Measurements from ENCODE around the gene CAMSAP3.

CAMSAP3 gene

DNA sequence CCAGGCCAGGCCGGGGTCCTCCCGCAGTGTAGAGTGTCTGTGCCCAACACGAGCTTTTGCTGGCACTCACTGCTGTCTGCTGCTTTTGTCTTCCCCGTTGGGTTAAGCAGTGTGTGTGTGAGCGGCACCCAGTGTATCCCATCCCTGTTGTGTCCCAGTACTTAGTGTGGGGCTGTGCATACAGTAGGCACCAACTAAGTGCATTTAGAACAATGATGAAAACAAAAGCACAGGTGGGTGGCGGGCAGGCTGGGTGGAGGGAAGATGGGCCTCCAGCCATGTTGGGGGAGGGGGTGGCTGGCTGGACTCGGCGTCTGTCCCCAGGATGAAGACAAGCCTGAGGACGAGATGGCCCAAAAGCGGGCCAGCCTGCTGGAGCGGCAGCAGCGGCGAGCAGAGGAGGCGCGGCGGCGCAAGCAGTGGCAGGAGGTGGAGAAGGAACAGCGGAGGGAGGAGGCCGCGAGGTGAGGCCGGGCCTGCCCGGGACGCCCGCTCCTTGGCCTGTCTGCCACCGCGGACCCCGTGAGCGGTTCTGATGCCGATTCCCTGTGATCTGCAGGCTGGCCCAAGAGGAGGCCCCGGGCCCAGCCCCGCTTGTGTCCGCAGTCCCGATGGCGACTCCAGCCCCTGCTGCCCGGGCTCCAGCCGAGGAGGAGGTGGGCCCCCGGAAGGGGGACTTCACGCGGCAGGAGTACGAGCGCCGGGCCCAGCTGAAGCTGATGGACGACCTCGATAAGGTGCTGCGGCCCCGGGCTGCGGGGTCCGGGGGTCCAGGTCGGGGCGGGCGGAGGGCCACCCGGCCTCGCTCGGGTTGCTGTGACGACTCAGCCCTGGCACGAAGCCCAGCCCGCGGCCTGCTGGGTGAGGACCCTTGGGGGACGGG, 19.4 kb downstream of the CAMSAP3 start:
- no peak overlapping the region for H3K4me2 ChIP-seq (ENCODE audit: low read length)
- no peak overlapping the region for H3K9ac ChIP-seq (ENCODE audit: low read length)
- no peak overlapping the region for H3K4me3 ChIP-seq (ENCODE audit: low read length)
- no peaks in the 10 kb centered on the region for H3K79me2 ChIP-seq (ENCODE audit: low read length)
- no peak overlapping the region for H2AFZ ChIP-seq (ENCODE audit: low read depth, low read length)
- H3K9me3 ChIP-seq (ENCODE audit: insufficient read depth, low read length) = no peaks in the 10 kb centered on the region
- TF ChIP-seq, protein P1, sequence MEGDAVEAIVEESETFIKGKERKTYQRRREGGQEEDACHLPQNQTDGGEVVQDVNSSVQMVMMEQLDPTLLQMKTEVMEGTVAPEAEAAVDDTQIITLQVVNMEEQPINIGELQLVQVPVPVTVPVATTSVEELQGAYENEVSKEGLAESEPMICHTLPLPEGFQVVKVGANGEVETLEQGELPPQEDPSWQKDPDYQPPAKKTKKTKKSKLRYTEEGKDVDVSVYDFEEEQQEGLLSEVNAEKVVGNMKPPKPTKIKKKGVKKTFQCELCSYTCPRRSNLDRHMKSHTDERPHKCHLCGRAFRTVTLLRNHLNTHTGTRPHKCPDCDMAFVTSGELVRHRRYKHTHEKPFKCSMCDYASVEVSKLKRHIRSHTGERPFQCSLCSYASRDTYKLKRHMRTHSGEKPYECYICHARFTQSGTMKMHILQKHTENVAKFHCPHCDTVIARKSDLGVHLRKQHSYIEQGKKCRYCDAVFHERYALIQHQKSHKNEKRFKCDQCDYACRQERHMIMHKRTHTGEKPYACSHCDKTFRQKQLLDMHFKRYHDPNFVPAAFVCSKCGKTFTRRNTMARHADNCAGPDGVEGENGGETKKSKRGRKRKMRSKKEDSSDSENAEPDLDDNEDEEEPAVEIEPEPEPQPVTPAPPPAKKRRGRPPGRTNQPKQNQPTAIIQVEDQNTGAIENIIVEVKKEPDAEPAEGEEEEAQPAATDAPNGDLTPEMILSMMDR (IDR thresholded peaks at IDR 0.05; ENCODE audit: low read depth, low read length) = no peak
- no peak for TF ChIP-seq EZH2phosphoT487 (IDR thresholded peaks at IDR 0.05; ENCODE audit: low read depth)
- H3K36me3 ChIP-seq (replicated peaks; ENCODE audit: low read depth, low read length) = peaks cover 8% of the 10 kb centered on the region
- H4K20me1 ChIP-seq (ENCODE audit: insufficient read depth, low read length) = no peaks in the 10 kb centered on the region
- H3K27ac ChIP-seq (ENCODE audit: low read length) = no peak overlapping the region
- no peaks in the 10 kb centered on the region for H3K27me3 ChIP-seq (ENCODE audit: low read depth, low read length)
- no peaks in the 10 kb centered on the region for H3K4me1 ChIP-seq (ENCODE audit: low read length)

DNA sequence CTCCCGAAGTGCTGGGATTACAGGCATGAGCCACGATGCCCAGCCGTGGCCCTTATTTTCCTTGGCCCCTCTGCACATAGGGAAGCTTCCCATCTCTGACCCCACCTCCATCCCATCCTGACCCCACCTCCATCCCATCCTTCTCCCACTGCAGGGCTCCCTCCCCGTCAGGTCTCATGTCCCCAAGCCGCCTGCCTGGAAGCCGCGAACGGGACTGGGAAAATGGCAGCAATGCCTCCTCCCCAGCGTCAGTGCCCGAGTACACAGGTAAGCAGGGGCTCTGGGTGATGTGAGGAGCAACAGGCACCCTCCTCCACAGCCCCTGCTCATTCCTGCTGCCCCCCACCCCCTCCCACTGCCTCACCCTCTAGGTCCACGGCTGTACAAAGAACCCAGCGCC, 21.5 kb downstream of the CAMSAP3 start:
- no peak overlapping the region for H2AFZ ChIP-seq (ENCODE audit: low read depth, low read length)
- H3K4me3 ChIP-seq (ENCODE audit: low read length) = no peak overlapping the region
- no peaks in the 10 kb centered on the region for H3K27me3 ChIP-seq (ENCODE audit: low read depth, low read length)
- no peak overlapping the region for H3K27ac ChIP-seq (ENCODE audit: low read length)
- peaks cover 16% of the 10 kb centered on the region for H3K36me3 ChIP-seq (replicated peaks; ENCODE audit: low read depth, low read length)
- no peak overlapping the region for H3K9ac ChIP-seq (ENCODE audit: low read length)
- no peaks in the 10 kb centered on the region for H4K20me1 ChIP-seq (ENCODE audit: insufficient read depth, low read length)
- H3K9me3 ChIP-seq (ENCODE audit: insufficient read depth, low read length) = no peaks in the 10 kb centered on the region
- no peaks in the 10 kb centered on the region for H3K79me2 ChIP-seq (ENCODE audit: low read length)
- TF ChIP-seq, protein P1 (IDR thresholded peaks at IDR 0.05; ENCODE audit: low read depth, low read length) = no peak
- TF ChIP-seq EZH2phosphoT487 (IDR thresholded peaks at IDR 0.05; ENCODE audit: low read depth) = no peak
- H3K4me2 ChIP-seq (ENCODE audit: low read length) = no peak overlapping the region
- no peaks in the 10 kb centered on the region for H3K4me1 ChIP-seq (ENCODE audit: low read length)

DNA sequence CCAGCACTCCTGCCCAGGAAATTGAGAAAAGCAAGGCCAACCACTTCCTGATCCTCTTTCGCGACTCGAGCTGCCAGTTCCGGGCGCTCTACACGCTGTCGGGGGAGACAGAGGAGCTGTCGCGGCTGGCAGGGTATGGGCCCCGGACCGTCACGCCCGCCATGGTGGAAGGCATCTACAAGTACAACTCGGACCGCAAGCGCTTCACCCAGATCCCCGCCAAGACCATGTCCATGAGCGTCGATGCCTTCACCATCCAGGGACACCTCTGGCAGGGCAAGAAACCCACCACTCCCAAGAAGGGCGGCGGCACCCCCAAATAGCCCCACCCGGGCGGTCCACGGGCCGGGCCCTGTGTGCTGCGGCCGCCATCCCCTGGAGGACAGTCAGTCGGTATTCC, 22.1 kb downstream of the CAMSAP3 start:
- Histone ChIP-seq H3K36me3 (replicated peaks; ENCODE audit: low read depth, low read length) (peaks cover 20% of the 10 kb centered on the region), H3K4me1 (ENCODE audit: low read length) (no peaks in the 10 kb centered on the region), H2AFZ (ENCODE audit: low read depth, low read length) (no peak overlapping the region), H3K27ac (ENCODE audit: low read length) (no peak overlapping the region), H3K4me3 (ENCODE audit: low read length) (no peak overlapping the region), H3K9ac (ENCODE audit: low read length) (no peak overlapping the region), H4K20me1 (ENCODE audit: insufficient read depth, low read length) (no peaks in the 10 kb centered on the region), H3K4me2 (ENCODE audit: low read length) (no peak overlapping the region), H3K79me2 (ENCODE audit: low read length) (no peaks in the 10 kb centered on the region), H3K9me3 (ENCODE audit: insufficient read depth, low read length) (no peaks in the 10 kb centered on the region), H3K27me3 (ENCODE audit: low read depth, low read length) (no peaks in the 10 kb centered on the region)
- no peak for TF ChIP-seq EZH2phosphoT487 (IDR thresholded peaks at IDR 0.05; ENCODE audit: low read depth)
- TF ChIP-seq, protein P1 (IDR thresholded peaks at IDR 0.05; ENCODE audit: low read depth, low read length) = no peak

DNA sequence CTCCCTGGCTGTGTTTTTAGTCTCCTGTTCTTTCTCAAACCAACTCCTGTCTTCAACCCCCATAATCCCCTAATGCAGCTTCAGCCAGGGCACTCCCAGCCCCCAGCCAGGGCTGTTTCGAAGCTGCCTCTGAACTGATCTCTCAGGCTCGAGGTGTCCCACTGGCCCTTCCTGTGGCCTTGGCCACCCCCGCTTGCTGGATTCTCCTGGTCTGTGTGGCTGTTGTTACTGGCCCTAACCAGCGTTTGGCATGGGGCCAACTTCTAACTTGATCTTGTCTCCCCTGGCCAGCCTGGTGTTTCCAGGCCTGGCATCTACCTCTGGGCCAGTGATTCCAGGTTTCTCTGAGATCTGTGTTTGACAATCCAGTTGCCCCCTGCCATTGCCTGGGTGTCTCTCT, 22.7 kb downstream of the CAMSAP3 start:
- Histone ChIP-seq H3K4me3 (ENCODE audit: low read length) (no peak overlapping the region), H3K9ac (ENCODE audit: low read length) (no peak overlapping the region), H3K79me2 (ENCODE audit: low read length) (no peaks in the 10 kb centered on the region), H2AFZ (ENCODE audit: low read depth, low read length) (no peak overlapping the region), H3K9me3 (ENCODE audit: insufficient read depth, low read length) (no peaks in the 10 kb centered on the region), H3K4me2 (ENCODE audit: low read length) (no peak overlapping the region), H3K36me3 (replicated peaks; ENCODE audit: low read depth, low read length) (peaks cover 24% of the 10 kb centered on the region), H3K27me3 (ENCODE audit: low read depth, low read length) (no peaks in the 10 kb centered on the region), H3K27ac (ENCODE audit: low read length) (no peak overlapping the region), H4K20me1 (ENCODE audit: insufficient read depth, low read length) (no peaks in the 10 kb centered on the region), H3K4me1 (ENCODE audit: low read length) (no peaks in the 10 kb centered on the region)
- TF ChIP-seq, protein P1 (IDR thresholded peaks at IDR 0.05; ENCODE audit: low read depth, low read length) = no peak
- no peak for TF ChIP-seq EZH2phosphoT487 (IDR thresholded peaks at IDR 0.05; ENCODE audit: low read depth)
